Suprapubic skin (tissue), 4 donors: ENCODE measurements around the gene RXRA. TPM values are rescaled to one million over a fixed set of nuclear protein-coding genes. Genes with fewer than 3 reads are reported as not detected.

Source experiments
- DNase-seq, 2 donors: peaks; one replicate each; pipeline ENCODE4 v3.0.0-alpha.2; 2019; ENCODE audit warnings: low spot score in 2 of 2
- H3K27ac ChIP-seq: fragments of 200-600 bp; sonication (generic); one replicate; pipeline ENCODE4 v1.5.1; 2019
- H3K27me3 ChIP-seq: fragments of 200-600 bp; sonication (generic); one replicate; pipeline ENCODE4 v1.5.1; 2019
- H3K36me3 ChIP-seq: fragments of 200-600 bp; sonication (generic); one replicate; pipeline ENCODE4 v1.5.1; 2019
- H3K4me1 ChIP-seq: fragments of 200-600 bp; sonication (generic); one replicate; pipeline ENCODE4 v1.5.1; 2019
- H3K4me3 ChIP-seq: fragments of 200-600 bp; sonication (generic); one replicate; pipeline ENCODE4 v1.5.1; 2019; ENCODE audit warnings: mild to moderate bottlenecking
- H3K9me3 ChIP-seq: fragments of 200-600 bp; sonication (generic); one replicate; pipeline ENCODE4 v1.5.1; 2019
- CTCF ChIP-seq, 2 donors: fragments of 200-600 bp in 1 of 2; fragments of 450-650 bp in 1 of 2; sonication (generic) in 1 of 2; IDR thresholded peaks; one replicate each; pipeline ENCODE4 v1.5.1; 2016 to 2019; ENCODE audit warnings: antibody characterized with exemption in 2 of 2, mild to moderate bottlenecking in 1 of 2, moderate library complexity in 1 of 2
- EP300 ChIP-seq: sonication (generic); formaldehyde crosslinking; IDR thresholded peaks from one replicate; pipeline ENCODE4 v1.6.1; 2017; ENCODE audit warnings: antibody characterized with exemption
- POLR2A ChIP-seq, 2 donors: fragments of 450-650 bp; IDR thresholded peaks; one replicate each; pipeline ENCODE4 v1.6.1; 2017; ENCODE audit warnings: antibody characterized with exemption in 2 of 2, mild to moderate bottlenecking in 2 of 2, moderate library complexity in 2 of 2
- POLR2AphosphoS5 ChIP-seq, 3 donors: sonication (generic); formaldehyde crosslinking; IDR thresholded peaks; one replicate each; pipeline ENCODE4 v1.6.1; 2017; ENCODE audit warnings: antibody characterized with exemption in 3 of 3
- WGBS: methylation state at CpG from one replicate; pipeline ENCODE4 v1.1.5; 2018; 5-methylcytosine and 5-hydroxymethylcytosine counted together
- total RNA-seq, 4 donors: library from RNA; depleted of rRNA; stranded (reverse); fragments of >200 nt; gene quantifications; one replicate each; pipeline ENCODE4 v1.1.0, GENCODE V29; 2016

The RXRA gene
- total RNA-seq, 4 donors from 2014 or later = 165 to 240 (median 185) TPM

- H3K4me1 ChIP-seq = peaks cover 100% of the 10 kb centered on the region
- H3K27me3 ChIP-seq = no peaks in the 10 kb centered on the region
- H3K27ac ChIP-seq = peak overlapping the region; percentile 90
- DNase-seq = no peak
- no peaks in the 10 kb centered on the region for H3K9me3 ChIP-seq
- H3K36me3 ChIP-seq = no peaks in the 10 kb centered on the region
- H3K4me3 ChIP-seq = peak overlapping the region; percentile 15
- TF ChIP-seq POLR2AphosphoS5 (IDR thresholded peaks at IDR 0.05) (no peak), POLR2A (IDR thresholded peaks at IDR 0.05) (no peak)
- 57% methylated on average over 19 of the region's 21 CpGs for WGBS
Observed at GRCh38 chr9:134374301-134375010, 48.2 kb downstream of the RXRA start.

- Histone ChIP-seq H3K4me3 (peak overlapping the region; percentile 15), H3K9me3 (no peaks in the 10 kb centered on the region), H3K27me3 (no peaks in the 10 kb centered on the region), H3K36me3 (no peaks in the 10 kb centered on the region), H3K27ac (peak overlapping the region; percentile 90), H3K4me1 (peaks cover 100% of the 10 kb centered on the region)
- 28% methylated on average over 3 of the region's 6 CpGs for WGBS
- TF ChIP-seq POLR2AphosphoS5 (IDR thresholded peaks at IDR 0.05) (peak in 1 of 3 donors; percentile 29), CTCF (IDR thresholded peaks at IDR 0.05) (no peak)
- no peak for DNase-seq
Observed at GRCh38 chr9:134375011-134375390, 48.7 kb downstream of the RXRA start.

GRCh38 chr9:134375430-134376385, 49.5 kb downstream of the RXRA start:
- WGBS = 12% methylated on average over 34 of the region's 38 CpGs
- no peaks in the 10 kb centered on the region for H3K27me3 ChIP-seq
- no peak for DNase-seq
- no peaks in the 10 kb centered on the region for H3K9me3 ChIP-seq
- H3K4me1 ChIP-seq = peaks cover 100% of the 10 kb centered on the region
- peak overlapping the region; percentile 90 for H3K27ac ChIP-seq
- no peaks in the 10 kb centered on the region for H3K36me3 ChIP-seq
- peak overlapping the region; percentile 15 for H3K4me3 ChIP-seq
- no peak for TF ChIP-seq POLR2A (IDR thresholded peaks at IDR 0.05)
- no peak for TF ChIP-seq EP300
- TF ChIP-seq POLR2AphosphoS5 (IDR thresholded peaks at IDR 0.05) = no peak
- no peak for TF ChIP-seq CTCF (IDR thresholded peaks at IDR 0.05)

- WGBS = 55% methylated on average over 14 of the region's 27 CpGs
- no peak for DNase-seq
- peak overlapping the region; percentile 90 for H3K27ac ChIP-seq
- TF ChIP-seq CTCF (IDR thresholded peaks at IDR 0.05) (no peak), POLR2A (IDR thresholded peaks at IDR 0.05) (no peak), POLR2AphosphoS5 (IDR thresholded peaks at IDR 0.05) (no peak), EP300 (no peak)
- H3K9me3 ChIP-seq = no peaks in the 10 kb centered on the region
- peaks cover 100% of the 10 kb centered on the region for H3K4me1 ChIP-seq
- H3K4me3 ChIP-seq = peak overlapping the region; percentile 15
- no peaks in the 10 kb centered on the region for H3K36me3 ChIP-seq
- no peaks in the 10 kb centered on the region for H3K27me3 ChIP-seq
Observed at GRCh38 chr9:134376386-134377142, 50.3 kb downstream of the RXRA start.

GRCh38 chr9:134377143-134377484, 50.9 kb downstream of the RXRA start:
- H3K4me1 ChIP-seq = peaks cover 100% of the 10 kb centered on the region
- no peaks in the 10 kb centered on the region for H3K9me3 ChIP-seq
- WGBS = 50% methylated on average over 1 of the region's 8 CpGs
- H3K4me3 ChIP-seq = no peak overlapping the region
- TF ChIP-seq POLR2A (IDR thresholded peaks at IDR 0.05) = no peak
- no peak for TF ChIP-seq CTCF (IDR thresholded peaks at IDR 0.05)
- no peak for TF ChIP-seq EP300
- TF ChIP-seq POLR2AphosphoS5 (IDR thresholded peaks at IDR 0.05) = no peak
- no peaks in the 10 kb centered on the region for H3K27me3 ChIP-seq
- H3K36me3 ChIP-seq = no peaks in the 10 kb centered on the region
- peak overlapping the region; percentile 90 for H3K27ac ChIP-seq
- no peak for DNase-seq
